Measurements from ENCODE around the gene BCORL1.

DNA sequence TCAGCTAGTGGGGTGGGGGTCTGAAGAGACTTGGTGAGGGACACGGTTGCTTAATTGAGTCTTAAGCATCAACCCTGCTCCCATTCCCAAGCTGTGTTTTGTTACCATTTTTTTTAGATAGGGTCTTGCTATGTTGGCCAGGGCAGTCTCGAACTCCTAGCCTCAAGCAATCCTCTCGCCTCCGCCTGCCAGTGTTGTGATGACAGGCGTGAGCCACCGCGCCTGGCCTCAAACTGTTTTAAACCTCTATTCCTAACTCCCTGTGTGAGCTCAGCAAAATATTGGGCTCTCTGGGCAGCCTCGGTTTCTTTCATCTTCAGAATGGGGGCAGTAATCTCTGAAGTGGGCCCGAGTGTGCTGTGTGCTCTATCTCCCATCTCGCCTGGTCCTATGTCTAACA lies 26.3 kb upstream of the BCORL1 start:
- TF ChIP-seq, protein P1, sequence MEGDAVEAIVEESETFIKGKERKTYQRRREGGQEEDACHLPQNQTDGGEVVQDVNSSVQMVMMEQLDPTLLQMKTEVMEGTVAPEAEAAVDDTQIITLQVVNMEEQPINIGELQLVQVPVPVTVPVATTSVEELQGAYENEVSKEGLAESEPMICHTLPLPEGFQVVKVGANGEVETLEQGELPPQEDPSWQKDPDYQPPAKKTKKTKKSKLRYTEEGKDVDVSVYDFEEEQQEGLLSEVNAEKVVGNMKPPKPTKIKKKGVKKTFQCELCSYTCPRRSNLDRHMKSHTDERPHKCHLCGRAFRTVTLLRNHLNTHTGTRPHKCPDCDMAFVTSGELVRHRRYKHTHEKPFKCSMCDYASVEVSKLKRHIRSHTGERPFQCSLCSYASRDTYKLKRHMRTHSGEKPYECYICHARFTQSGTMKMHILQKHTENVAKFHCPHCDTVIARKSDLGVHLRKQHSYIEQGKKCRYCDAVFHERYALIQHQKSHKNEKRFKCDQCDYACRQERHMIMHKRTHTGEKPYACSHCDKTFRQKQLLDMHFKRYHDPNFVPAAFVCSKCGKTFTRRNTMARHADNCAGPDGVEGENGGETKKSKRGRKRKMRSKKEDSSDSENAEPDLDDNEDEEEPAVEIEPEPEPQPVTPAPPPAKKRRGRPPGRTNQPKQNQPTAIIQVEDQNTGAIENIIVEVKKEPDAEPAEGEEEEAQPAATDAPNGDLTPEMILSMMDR (IDR thresholded peaks at IDR 0.05), result no peak
- TF ChIP-seq EP300 (IDR thresholded peaks at IDR 0.05) (no peak), POLR2A (IDR thresholded peaks at IDR 0.05) (no peak)

All from upper lobe of left lung (tissue), 4 donors.